Vagina (tissue), 2 donors: Measurements from ENCODE around the gene AP3B2.

Source experiments
- POLR2A ChIP-seq, 2 donors: fragments of 450-650 bp; IDR thresholded peaks; one replicate each; pipeline ENCODE4 v1.6.1; 2017; ENCODE audit warnings: antibody characterized with exemption in 2 of 2, mild to moderate bottlenecking in 2 of 2, moderate library complexity in 2 of 2
- POLR2AphosphoS5 ChIP-seq, 2 donors: sonication (generic); formaldehyde crosslinking; IDR thresholded peaks; one replicate each; pipeline ENCODE4 v1.9.0; 2017; ENCODE audit warnings: antibody characterized with exemption in 2 of 2, mild to moderate bottlenecking in 2 of 2, low read depth in 1 of 2; ENCODE audit not compliant: insufficient read depth in 1 of 2
- TF ChIP-seq, protein P1 (sequence below), 3 experiments: fragments of 450-650 bp in 2 of 3; fragments of 200-600 bp in 1 of 3; sonication (generic) in 1 of 3; IDR thresholded peaks; one replicate each; pipeline ENCODE4 v1.5.1; 2017 to 2019; ENCODE audit warnings: antibody characterized with exemption in 3 of 3, mild to moderate bottlenecking in 2 of 3, moderate library complexity in 2 of 3

DNA sequence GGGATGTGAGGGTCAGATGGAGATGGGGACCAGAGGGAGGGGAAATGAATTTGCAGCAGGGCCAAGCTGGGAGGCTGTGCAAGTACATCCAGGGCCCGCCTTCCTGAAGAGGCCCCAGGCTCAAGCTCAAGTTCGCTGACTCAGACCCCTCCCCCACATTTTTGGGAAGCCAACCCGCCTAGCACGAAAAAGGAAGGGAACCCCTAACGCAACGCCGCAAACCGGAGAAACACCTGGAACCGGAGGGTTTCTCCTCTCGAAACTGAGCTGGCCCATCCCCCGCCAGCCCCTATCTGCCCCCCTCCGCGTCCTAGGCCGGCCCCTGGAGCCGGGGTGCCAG is 624 bp downstream of the AP3B2 start:
- TF ChIP-seq, protein P1, sequence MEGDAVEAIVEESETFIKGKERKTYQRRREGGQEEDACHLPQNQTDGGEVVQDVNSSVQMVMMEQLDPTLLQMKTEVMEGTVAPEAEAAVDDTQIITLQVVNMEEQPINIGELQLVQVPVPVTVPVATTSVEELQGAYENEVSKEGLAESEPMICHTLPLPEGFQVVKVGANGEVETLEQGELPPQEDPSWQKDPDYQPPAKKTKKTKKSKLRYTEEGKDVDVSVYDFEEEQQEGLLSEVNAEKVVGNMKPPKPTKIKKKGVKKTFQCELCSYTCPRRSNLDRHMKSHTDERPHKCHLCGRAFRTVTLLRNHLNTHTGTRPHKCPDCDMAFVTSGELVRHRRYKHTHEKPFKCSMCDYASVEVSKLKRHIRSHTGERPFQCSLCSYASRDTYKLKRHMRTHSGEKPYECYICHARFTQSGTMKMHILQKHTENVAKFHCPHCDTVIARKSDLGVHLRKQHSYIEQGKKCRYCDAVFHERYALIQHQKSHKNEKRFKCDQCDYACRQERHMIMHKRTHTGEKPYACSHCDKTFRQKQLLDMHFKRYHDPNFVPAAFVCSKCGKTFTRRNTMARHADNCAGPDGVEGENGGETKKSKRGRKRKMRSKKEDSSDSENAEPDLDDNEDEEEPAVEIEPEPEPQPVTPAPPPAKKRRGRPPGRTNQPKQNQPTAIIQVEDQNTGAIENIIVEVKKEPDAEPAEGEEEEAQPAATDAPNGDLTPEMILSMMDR (IDR thresholded peaks at IDR 0.05): no peak
- TF ChIP-seq POLR2A (IDR thresholded peaks at IDR 0.05) (no peak), POLR2AphosphoS5 (IDR thresholded peaks at IDR 0.05; ENCODE audit: insufficient read depth in 1 of 2, low read depth in 1 of 2) (no peak)
